NB4 (cell line): ENCODE measurements around the gene ZSWIM1.
A peak's percentile ranks its signal among the peaks of the same experiment; 100 is the strongest.

ENCODE experiments used
- DNase-seq: peaks from one replicate; pipeline ENCODE4 v3.0.0; 2010; ENCODE audit warnings: low read depth
- H3K4me3 ChIP-seq: one replicate; pipeline ENCODE4 v1.5.1; 2011; ENCODE audit warnings: mild to moderate bottlenecking, low read depth, low read length, moderate library complexity
- CTCF ChIP-seq: IDR thresholded peaks from one replicate; pipeline ENCODE4 v1.5.1; 2012; ENCODE audit warnings: low read depth, low read length
- MAX ChIP-seq: IDR thresholded peaks from 2 replicates; pipeline ENCODE4 v1.6.1; 2011; ENCODE audit warnings: low read depth, low read length
- MYC ChIP-seq: IDR thresholded peaks from 2 replicates; pipeline ENCODE4 v1.6.1; 2011; ENCODE audit warnings: low read depth, low read length
- POLR2A ChIP-seq: IDR thresholded peaks from 2 replicates; pipeline ENCODE4 v1.6.1; 2011; ENCODE audit warnings: mild to moderate bottlenecking; ENCODE audit not compliant: insufficient read length; ENCODE audit errors: extremely low read depth

Gene ZSWIM1

GRCh38 chr20:45892828-45893500, 11.9 kb downstream of the ZSWIM1 start:
- no peak for TF ChIP-seq MYC
- no peak for TF ChIP-seq CTCF
- TF ChIP-seq POLR2A = no peak
- TF ChIP-seq MAX = no peak
- peak; percentile 44 for DNase-seq
- peak overlapping the region; percentile 74 for H3K4me3 ChIP-seq

- no peak for TF ChIP-seq CTCF
- TF ChIP-seq POLR2A = no peak
- TF ChIP-seq MAX = no peak
- TF ChIP-seq MYC = no peak
- DNase-seq = no peak
- H3K4me3 ChIP-seq = no peak overlapping the region
These were observed 12.8 kb downstream of the ZSWIM1 start for GRCh38 chr20:45893831-45894230.

- no peak overlapping the region for H3K4me3 ChIP-seq
- TF ChIP-seq POLR2A (peak; percentile 14), CTCF (no peak)
- no peak for DNase-seq
These were observed 13.8 kb downstream of the ZSWIM1 start for GRCh38 chr20:45894797-45895196.

GRCh38 chr20:45896641-45897161, 15.7 kb downstream of the ZSWIM1 start:
- DNase-seq = no peak
- no peak overlapping the region for H3K4me3 ChIP-seq
- TF ChIP-seq MAX (no peak), CTCF (no peak), POLR2A (no peak), MYC (no peak)

GRCh38 chr20:45897289-45897688, 16.3 kb downstream of the ZSWIM1 start:
- no peak overlapping the region for H3K4me3 ChIP-seq
- DNase-seq = no peak
- TF ChIP-seq POLR2A = no peak
- no peak for TF ChIP-seq MAX
- no peak for TF ChIP-seq MYC
- TF ChIP-seq CTCF = no peak
